IPS-20b (cell line): ENCODE results near the gene ITGA2.

Experiments used
- H3K27ac ChIP-seq: one replicate; pipeline ENCODE4 v1.5.1; 2013; ENCODE audit warnings: low read length
- H3K27me3 ChIP-seq: 2 replicates; pipeline ENCODE4 v1.6.1; 2013; ENCODE audit warnings: mild to moderate bottlenecking, low read length, inconsistent platforms; ENCODE audit not compliant: insufficient read depth
- H3K36me3 ChIP-seq: 2 replicates; pipeline ENCODE4 v1.6.1; 2013; ENCODE audit warnings: low read depth, mild to moderate bottlenecking, inconsistent platforms, low read length, moderate library complexity; ENCODE audit not compliant: insufficient read depth
- H3K4me1 ChIP-seq: 2 replicates; pipeline ENCODE4 v1.6.1; 2013; ENCODE audit warnings: mild to moderate bottlenecking, control low read depth, inconsistent platforms, low read length, moderate library complexity; ENCODE audit not compliant: insufficient read depth
- H3K4me3 ChIP-seq: 2 replicates; pipeline ENCODE4 v1.5.1; 2013; ENCODE audit warnings: mild to moderate bottlenecking, low read length, inconsistent platforms
- H3K9ac ChIP-seq: 2 replicates; pipeline ENCODE4 v1.6.1; 2013; ENCODE audit warnings: low read depth, mild to moderate bottlenecking, inconsistent platforms, low read length, moderate library complexity
- H3K9me3 ChIP-seq: 2 replicates; pipeline ENCODE4 v1.6.1; 2013; ENCODE audit warnings: mild to moderate bottlenecking, low read depth, low read length, inconsistent platforms; ENCODE audit not compliant: insufficient read depth

ITGA2 gene

DNA sequence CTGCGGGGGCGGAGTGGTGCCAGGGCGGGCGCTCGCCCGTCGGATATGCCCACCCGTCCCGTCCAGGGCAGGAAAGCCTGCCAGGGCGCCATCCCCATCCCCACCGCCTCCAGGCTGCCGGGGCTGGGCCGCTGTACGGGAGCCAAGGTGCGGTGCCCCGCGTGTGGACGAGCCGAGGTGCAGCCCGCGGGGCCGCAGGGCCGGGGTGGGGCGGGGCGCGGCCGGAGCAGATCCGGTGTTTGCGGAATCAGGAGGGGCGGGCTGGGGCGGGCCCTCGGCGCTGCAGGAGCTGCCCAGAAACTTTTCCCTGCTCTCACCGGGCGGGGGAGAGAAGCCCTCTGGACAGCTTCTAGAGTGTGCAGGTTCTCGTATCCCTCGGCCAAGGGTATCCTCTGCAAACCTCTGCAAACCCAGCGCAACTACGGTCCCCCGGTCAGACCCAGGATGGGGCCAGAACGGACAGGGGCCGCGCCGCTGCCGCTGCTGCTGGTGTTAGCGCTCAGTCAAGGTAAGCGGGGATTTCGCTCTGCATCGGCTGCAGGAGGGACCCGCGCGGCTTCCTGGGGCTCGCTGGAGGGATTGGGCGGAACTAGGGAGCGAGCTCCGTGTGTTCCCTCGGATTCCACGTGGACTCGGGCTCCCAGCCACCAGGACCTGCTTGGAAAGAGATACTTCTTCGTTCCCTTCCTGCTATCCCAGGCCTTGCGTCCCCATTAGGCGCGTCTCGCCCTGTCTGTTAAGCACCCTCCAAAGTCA lies at the start of gene ITGA2:
Gene ITGA2, plus strand, starts transcription at position 328 of the 756 bp plus-strand sequence. Its CDS starts 117 bp downstream, at position 445.
- peak within 1 kb of the TSS; percentile 83 for H3K4me3 ChIP-seq
- no peaks in the 10 kb centered on the region; the same call in 1 of the 2 replicates for H3K4me1 ChIP-seq
- no peaks in the 10 kb centered on the region for H3K9me3 ChIP-seq
- H3K36me3 ChIP-seq, result no peaks in the 10 kb centered on the region
- H3K9ac ChIP-seq, result peak within 1 kb of the TSS; percentile 74
- no peak within 1 kb of the TSS for H3K27ac ChIP-seq
- H3K27me3 ChIP-seq, result peaks cover 44% of the 10 kb centered on the region

DNA sequence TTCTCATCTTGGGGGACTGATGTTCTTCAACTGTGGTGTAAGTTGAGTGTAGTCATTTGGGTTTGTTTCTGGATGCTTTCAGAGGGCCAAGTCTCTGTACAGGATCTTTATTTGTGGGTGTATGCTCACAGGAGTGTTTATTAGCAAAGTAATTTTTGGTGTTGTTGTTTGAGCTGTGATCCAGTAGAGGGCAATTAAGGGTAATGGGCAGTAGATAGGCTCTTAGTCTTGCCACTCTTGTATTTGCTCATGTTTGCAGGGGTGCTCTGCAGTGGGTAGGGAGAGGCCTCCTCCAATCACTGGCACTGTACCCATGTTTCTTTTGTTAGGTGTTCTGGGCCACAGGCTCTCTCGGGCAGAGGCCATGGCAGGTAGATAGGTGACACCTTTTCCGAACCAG lies 45.9 kb upstream of the ITGA2 start:
- Histone ChIP-seq H3K4me1 (no peaks in the 10 kb centered on the region), H3K36me3 (no peaks in the 10 kb centered on the region), H3K9me3 (no peaks in the 10 kb centered on the region), H3K27me3 (no peaks in the 10 kb centered on the region), H3K9ac (no peak overlapping the region), H3K27ac (no peak overlapping the region), H3K4me3 (no peak overlapping the region)

- Histone ChIP-seq H3K4me3 (no peak overlapping the region), H3K9ac (no peak overlapping the region), H3K36me3 (no peaks in the 10 kb centered on the region), H3K27ac (no peak overlapping the region), H3K9me3 (no peaks in the 10 kb centered on the region), H3K27me3 (no peaks in the 10 kb centered on the region), H3K4me1 (no peaks in the 10 kb centered on the region)
Observed at GRCh38 chr5:52943808-52944207, 45.3 kb upstream of the ITGA2 start.

- H3K4me3 ChIP-seq, result no peak overlapping the region
- no peaks in the 10 kb centered on the region for H3K27me3 ChIP-seq
- no peak overlapping the region for H3K9ac ChIP-seq
- H3K9me3 ChIP-seq, result no peaks in the 10 kb centered on the region
- no peaks in the 10 kb centered on the region for H3K4me1 ChIP-seq
- no peak overlapping the region for H3K27ac ChIP-seq
- no peaks in the 10 kb centered on the region for H3K36me3 ChIP-seq
Observed at GRCh38 chr5:52945040-52945439, 44.1 kb upstream of the ITGA2 start.

GRCh38 chr5:52947208-52947607 lies 41.9 kb upstream of the ITGA2 start:
- H3K27ac ChIP-seq, result no peak overlapping the region
- no peaks in the 10 kb centered on the region for H3K9me3 ChIP-seq
- no peaks in the 10 kb centered on the region for H3K4me1 ChIP-seq

DNA sequence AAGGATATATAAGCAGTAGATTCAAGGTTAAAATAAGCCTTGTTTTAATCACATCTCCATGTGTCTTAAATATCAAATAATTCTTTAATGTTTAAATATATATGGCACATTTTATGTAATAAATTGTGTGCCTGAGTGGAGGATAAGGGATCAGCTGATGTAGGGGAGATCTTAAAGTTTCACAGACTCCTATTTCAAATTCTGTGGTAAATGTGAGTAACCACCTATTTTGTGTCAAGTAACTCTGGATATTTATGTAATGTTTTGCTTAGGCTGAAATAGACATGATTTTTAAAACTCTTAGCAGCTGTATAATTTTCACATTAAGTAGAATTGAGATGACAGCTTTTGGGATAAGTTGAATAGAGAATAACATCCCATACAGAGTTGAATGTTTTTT lies 41.3 kb upstream of the ITGA2 start:
- H3K9ac ChIP-seq, result no peak overlapping the region
- no peak overlapping the region for H3K27ac ChIP-seq
- no peaks in the 10 kb centered on the region for H3K9me3 ChIP-seq
- H3K36me3 ChIP-seq, result no peaks in the 10 kb centered on the region
- no peaks in the 10 kb centered on the region for H3K27me3 ChIP-seq
- H3K4me3 ChIP-seq, result no peak overlapping the region
- no peaks in the 10 kb centered on the region for H3K4me1 ChIP-seq

More at GRCh38 chr5:52947208-52947607, 41.9 kb upstream of the ITGA2 start:
- no peak overlapping the region for H3K4me3 ChIP-seq
- no peaks in the 10 kb centered on the region for H3K36me3 ChIP-seq
- no peaks in the 10 kb centered on the region for H3K27me3 ChIP-seq
- H3K9ac ChIP-seq, result no peak overlapping the region

DNA sequence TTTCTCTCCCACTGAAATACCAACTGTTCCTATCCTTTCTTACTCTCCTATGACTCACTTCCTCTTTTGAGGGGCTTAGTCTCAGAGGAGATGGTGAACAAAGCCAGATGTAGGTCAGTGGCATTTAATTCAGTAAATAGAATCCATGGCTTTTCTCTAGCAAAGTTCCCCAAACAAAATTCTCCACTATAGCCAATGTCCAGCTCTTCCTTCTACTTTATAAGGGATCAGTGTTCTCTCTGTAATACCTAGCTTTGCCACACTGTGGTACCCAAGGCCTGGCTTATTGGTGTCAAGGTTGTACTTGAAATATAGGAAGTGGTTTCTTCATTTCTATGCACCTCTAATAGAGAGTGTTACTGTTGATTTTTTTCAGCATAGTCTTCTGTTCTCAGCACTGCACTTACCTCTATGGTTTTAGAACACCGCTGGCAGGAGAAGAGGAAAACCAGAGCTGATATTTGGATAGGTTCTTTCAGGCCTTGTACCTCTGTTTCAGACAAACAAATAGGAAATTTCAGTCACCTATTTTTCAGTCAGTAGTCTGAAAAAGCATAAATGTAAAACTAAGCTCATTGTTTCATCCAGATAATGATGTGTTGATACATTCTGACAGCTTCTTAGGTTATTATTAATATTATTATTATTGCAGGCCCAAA lies 40.6 kb upstream of the ITGA2 start:
- Histone ChIP-seq H3K36me3 (no peaks in the 10 kb centered on the region), H3K9me3 (no peaks in the 10 kb centered on the region), H3K27me3 (no peaks in the 10 kb centered on the region), H3K27ac (no peak overlapping the region), H3K9ac (no peak overlapping the region), H3K4me1 (no peaks in the 10 kb centered on the region), H3K4me3 (no peak overlapping the region)

DNA sequence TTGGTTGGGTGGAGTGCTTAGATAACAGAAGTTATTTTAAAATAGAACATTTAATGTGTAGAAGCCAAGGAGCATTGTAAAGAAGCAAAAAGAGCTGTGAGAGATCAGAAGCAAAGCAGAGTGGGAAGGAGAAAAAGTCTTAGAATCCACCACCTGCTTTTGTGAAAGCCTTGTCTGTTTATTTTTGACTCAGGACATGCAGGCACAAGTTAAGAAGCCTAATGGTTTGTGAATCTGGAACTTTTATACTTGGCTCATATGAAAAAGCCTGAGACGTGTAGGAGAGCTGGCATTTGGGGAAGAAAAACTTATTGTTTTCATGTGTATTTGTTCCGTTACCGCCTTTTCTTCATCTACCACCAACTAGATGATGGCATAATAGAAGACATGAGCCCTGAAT lies 38.5 kb upstream of the ITGA2 start:
- H3K9me3 ChIP-seq, result no peaks in the 10 kb centered on the region
- H3K4me3 ChIP-seq, result no peak overlapping the region
- no peaks in the 10 kb centered on the region for H3K27me3 ChIP-seq
- H3K4me1 ChIP-seq, result no peaks in the 10 kb centered on the region
- no peak overlapping the region for H3K27ac ChIP-seq
- H3K36me3 ChIP-seq, result no peaks in the 10 kb centered on the region
- no peak overlapping the region for H3K9ac ChIP-seq

DNA sequence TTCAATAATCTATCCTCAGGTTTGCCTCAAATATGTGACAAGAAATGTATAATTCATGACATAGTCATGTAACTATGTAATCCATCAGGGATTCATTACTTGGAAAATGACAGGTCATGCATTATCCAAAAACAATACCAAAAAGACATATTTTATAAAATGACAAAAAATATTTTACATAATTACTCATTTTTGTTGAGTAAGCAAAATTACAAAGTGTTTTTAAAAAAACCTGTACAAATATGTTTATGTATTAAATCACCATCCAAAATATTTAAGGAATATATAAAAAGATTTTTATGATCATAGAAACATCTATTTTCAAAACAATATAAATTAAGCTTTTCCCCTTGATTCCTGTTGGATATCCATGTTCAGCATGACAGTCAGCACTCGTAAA lies 36.7 kb upstream of the ITGA2 start:
- H3K9me3 ChIP-seq, result no peaks in the 10 kb centered on the region
- H3K36me3 ChIP-seq, result no peaks in the 10 kb centered on the region
- H3K9ac ChIP-seq, result no peak overlapping the region
- peaks cover 9% of the 10 kb centered on the region for H3K4me1 ChIP-seq
- no peak overlapping the region for H3K4me3 ChIP-seq
- no peak overlapping the region for H3K27ac ChIP-seq
- H3K27me3 ChIP-seq, result no peaks in the 10 kb centered on the region

GRCh38 chr5:52956014-52956413 lies 33.1 kb upstream of the ITGA2 start:
- Histone ChIP-seq H3K4me3 (no peak overlapping the region), H3K9ac (no peak overlapping the region), H3K27me3 (no peaks in the 10 kb centered on the region), H3K27ac (no peak overlapping the region), H3K9me3 (no peaks in the 10 kb centered on the region), H3K36me3 (no peaks in the 10 kb centered on the region), H3K4me1 (peaks cover 10% of the 10 kb centered on the region)

DNA sequence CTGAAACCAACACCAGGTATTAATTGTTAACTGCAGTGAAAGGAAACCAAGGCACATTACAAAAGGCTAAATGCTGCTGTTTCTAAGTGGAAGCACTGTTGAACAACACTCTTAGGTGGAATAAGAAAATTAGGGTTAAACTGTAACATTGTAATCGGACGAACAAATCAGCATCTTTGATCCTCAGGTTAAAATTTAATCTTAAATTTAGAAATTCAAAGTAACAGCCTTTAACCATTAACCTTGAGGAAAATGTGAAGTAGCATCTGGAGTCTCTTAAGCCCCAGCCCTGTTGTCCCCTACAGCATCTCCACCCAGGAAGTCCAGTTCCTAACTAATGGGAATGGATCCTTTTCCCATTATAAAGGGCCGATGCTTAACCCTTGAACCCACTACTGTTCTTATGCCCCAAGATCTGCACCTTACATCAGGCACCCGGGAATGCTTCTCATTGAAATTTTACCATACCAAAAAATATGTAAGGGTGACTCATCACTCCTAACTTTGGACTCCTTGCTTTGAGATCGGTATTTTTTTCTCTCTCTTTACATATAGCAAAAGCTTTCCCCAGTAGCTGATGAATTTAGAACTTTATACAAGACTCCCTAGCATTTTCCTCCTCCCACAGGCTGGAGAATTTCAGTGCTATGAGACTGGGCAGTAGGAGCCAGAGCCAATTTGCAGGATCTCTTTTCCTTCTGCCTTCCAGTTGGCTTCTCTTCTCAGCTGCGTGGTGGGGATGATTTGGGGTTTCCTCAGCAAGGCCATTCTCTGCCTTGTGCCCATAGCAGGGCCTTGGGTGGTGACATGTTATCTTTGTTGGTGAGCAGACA lies 32.0 kb upstream of the ITGA2 start:
- no peaks in the 10 kb centered on the region for H3K27me3 ChIP-seq
- H3K4me1 ChIP-seq, result peaks cover 10% of the 10 kb centered on the region
- H3K27ac ChIP-seq, result no peak overlapping the region
- no peak overlapping the region for H3K9ac ChIP-seq
- H3K9me3 ChIP-seq, result no peaks in the 10 kb centered on the region
- H3K4me3 ChIP-seq, result no peak overlapping the region
- H3K36me3 ChIP-seq, result no peaks in the 10 kb centered on the region
